H9 (cell line): Measurements from ENCODE around the gene DPT. TPM values are rescaled to one million over a fixed set of nuclear protein-coding genes. Genes with fewer than 3 reads are reported as not detected.

ENCODE experiments used
- DNase-seq: peaks from one replicate; pipeline ENCODE4 v3.0.0-alpha.2; 2017
- H2AFZ ChIP-seq: one replicate; pipeline ENCODE4 v1.6.1; 2013; ENCODE audit warnings: mild to moderate bottlenecking, low read length, control low read depth, moderate library complexity
- H2AK5ac ChIP-seq: 2 replicates; pipeline ENCODE4 v1.6.1; 2013; ENCODE audit warnings: low read length, control low read depth, mixed read lengths; ENCODE audit not compliant: insufficient read length
- H2BK120ac ChIP-seq: one replicate; pipeline ENCODE4 v1.6.1; 2013; ENCODE audit warnings: low read depth, mild to moderate bottlenecking, low read length, control low read depth, inconsistent platforms; ENCODE audit not compliant: poor library complexity, severe bottlenecking
- H2BK12ac ChIP-seq: 2 replicates; pipeline ENCODE4 v1.6.1; 2013; ENCODE audit warnings: low read length, control low read depth, mixed read lengths, low read depth; ENCODE audit not compliant: insufficient read length
- H2BK15ac ChIP-seq: 2 replicates; pipeline ENCODE4 v1.6.1; 2013; ENCODE audit warnings: low read depth, low read length, control low read depth
- H2BK20ac ChIP-seq: one replicate; pipeline ENCODE4 v1.6.1; 2013; ENCODE audit warnings: low read depth, mild to moderate bottlenecking, low read length, control low read depth, inconsistent platforms; ENCODE audit not compliant: poor library complexity, severe bottlenecking
- H2BK5ac ChIP-seq: 2 replicates; pipeline ENCODE4 v1.6.1; 2013; ENCODE audit warnings: low read length, control low read depth, mixed read lengths; ENCODE audit not compliant: insufficient read length
- H3K14ac ChIP-seq: 2 replicates; pipeline ENCODE4 v1.6.1; 2013; ENCODE audit warnings: low read length, control low read depth; ENCODE audit not compliant: insufficient read depth
- H3K18ac ChIP-seq: 2 replicates; pipeline ENCODE4 v1.6.1; 2013; ENCODE audit warnings: low read depth, mild to moderate bottlenecking, mixed read lengths, low read length, control low read depth; ENCODE audit not compliant: insufficient read length
- H3K23ac ChIP-seq: 2 replicates; pipeline ENCODE4 v1.6.1; 2013; ENCODE audit warnings: low read length, control low read depth, mixed read lengths, low read depth; ENCODE audit not compliant: insufficient read length
- H3K23me2 ChIP-seq: 2 replicates; pipeline ENCODE4 v1.6.1; 2013; ENCODE audit warnings: low read depth, mild to moderate bottlenecking, mixed read lengths, low read length, control low read depth; ENCODE audit not compliant: insufficient read length, poor library complexity, severe bottlenecking
- H3K27ac ChIP-seq: 2 replicates; pipeline ENCODE4 v1.5.1; 2013; ENCODE audit warnings: low read length, control low read depth, mixed read lengths, low read depth; ENCODE audit not compliant: insufficient read length
- H3K27me3 ChIP-seq: 2 replicates; pipeline ENCODE4 v1.6.1; 2013; ENCODE audit warnings: low read length, control low read depth, inconsistent platforms; ENCODE audit not compliant: insufficient read depth
- H3K4ac ChIP-seq: 2 replicates; pipeline ENCODE4 v1.6.1; 2013; ENCODE audit warnings: low read depth, mild to moderate bottlenecking, control low read depth, inconsistent platforms, low read length, moderate library complexity
- H3K4me1 ChIP-seq: 2 replicates; pipeline ENCODE4 v1.6.1; 2013; ENCODE audit warnings: low read length, control low read depth, inconsistent platforms; ENCODE audit not compliant: insufficient read depth
- H3K4me2 ChIP-seq: 2 replicates; pipeline ENCODE4 v1.6.1; 2013; ENCODE audit warnings: low read length, control low read depth, mixed read lengths; ENCODE audit not compliant: insufficient read length, insufficient read depth
- H3K56ac ChIP-seq: 2 replicates; pipeline ENCODE4 v1.6.1; 2013; ENCODE audit warnings: low read depth, mild to moderate bottlenecking, mixed read lengths, low read length, control low read depth; ENCODE audit not compliant: insufficient read length
- H3K79me1 ChIP-seq: 2 replicates; pipeline ENCODE4 v1.6.1; 2013; ENCODE audit warnings: low read depth, mild to moderate bottlenecking, moderate library complexity, low read length, control low read depth, inconsistent platforms; ENCODE audit not compliant: insufficient read depth, poor library complexity, severe bottlenecking
- H3K79me2 ChIP-seq: 2 replicates; pipeline ENCODE4 v1.6.1; 2013; ENCODE audit warnings: low read length, control low read depth, inconsistent platforms; ENCODE audit not compliant: insufficient read depth
- H3K9ac ChIP-seq: 2 replicates; pipeline ENCODE4 v1.6.1; 2013; ENCODE audit warnings: low read length, control low read depth, mixed read lengths; ENCODE audit not compliant: insufficient read length; ENCODE audit errors: extremely low read depth
- H3K9me3 ChIP-seq: one replicate; pipeline ENCODE4 v1.6.1; 2013; ENCODE audit warnings: low read depth, low read length, inconsistent platforms; ENCODE audit not compliant: control insufficient read depth
- H3T11ph ChIP-seq: one replicate; pipeline ENCODE4 v1.6.1; 2013; ENCODE audit warnings: mild to moderate bottlenecking, low read length, control low read depth, inconsistent platforms
- H4K20me1 ChIP-seq: one replicate; pipeline ENCODE4 v1.6.1; 2013; ENCODE audit not compliant: control insufficient read depth, insufficient read length, insufficient read depth
- H4K5ac ChIP-seq: 2 replicates; pipeline ENCODE4 v1.6.1; 2013; ENCODE audit warnings: low read depth, mild to moderate bottlenecking, mixed read lengths, low read length, control low read depth; ENCODE audit not compliant: insufficient read length
- H4K8ac ChIP-seq: replicated peaks from 2 replicates; pipeline ENCODE4 v1.6.1; 2013; ENCODE audit warnings: low read length, control low read depth, mixed read lengths, low read depth; ENCODE audit not compliant: insufficient read length
- H4K91ac ChIP-seq: 2 replicates; pipeline ENCODE4 v1.6.1; 2013; ENCODE audit warnings: low read depth, mild to moderate bottlenecking, moderate library complexity, mixed read lengths, low read length, control low read depth; ENCODE audit not compliant: insufficient read length
- H3K27ac Mint-ChIP-seq, 3 experiments: 2 replicates in 2 of 3; 3 replicates in 1 of 3; pipeline ENCODE4 v1.8.0; 2020 to 2021; ENCODE audit warnings: mixed read lengths in 3 of 3, mild to moderate bottlenecking in 1 of 3, moderate library complexity in 1 of 3
- H3K27me3 Mint-ChIP-seq: 2 replicates; pipeline ENCODE4 v1.8.0; 2021; ENCODE audit warnings: low read depth, mild to moderate bottlenecking, moderate library complexity, mixed read lengths
- H3K36me3 Mint-ChIP-seq, 3 experiments: 2 replicates in 2 of 3; 3 replicates in 1 of 3; pipeline ENCODE4 v1.8.0; 2020 to 2021; ENCODE audit warnings: low read depth in 3 of 3, mixed read lengths in 3 of 3; ENCODE audit not compliant: insufficient read depth in 1 of 3
- H3K4me1 Mint-ChIP-seq, 2 experiments: 2 replicates each; pipeline ENCODE4 v1.8.0; 2020; ENCODE audit warnings: mixed read lengths in 2 of 2
- H3K4me3 Mint-ChIP-seq, 2 experiments: 2 replicates in 1 of 2; 3 replicates in 1 of 2; pipeline ENCODE4 v1.8.0; 2020 to 2021; ENCODE audit warnings: mild to moderate bottlenecking in 2 of 2, mixed read lengths in 2 of 2, moderate library complexity in 1 of 2
- H3K9me3 Mint-ChIP-seq, 2 experiments: 2 replicates in 1 of 2; 3 replicates in 1 of 2; pipeline ENCODE4 v1.8.0; 2020; ENCODE audit warnings: mild to moderate bottlenecking in 2 of 2, mixed read lengths in 2 of 2, moderate library complexity in 1 of 2
- CTCF ChIP-seq: fragments of 200-600 bp; sonication (generic); conservative IDR thresholded peaks from 3 replicates; pipeline ENCODE4 v1.8.0; 2021; ENCODE audit warnings: antibody characterized with exemption, mild to moderate bottlenecking
- WGBS: extraction: QIAGEN DNeasy Blood & Tissue Kit; methylation state at CpG from one replicate; pipeline ENCODE4 v1.1.7; 2013; ENCODE audit warnings: missing lambda C conversion rate, low lambda C conversion rate, mixed read lengths; ENCODE audit not compliant: insufficient read length; ENCODE audit errors: extremely low coverage; 5-methylcytosine and 5-hydroxymethylcytosine counted together
- total RNA-seq: library from RNA; stranded (reverse); gene quantifications from 2 replicates; pipeline ENCODE4 v1.2.1, GENCODE V29; 2021

DPT gene
- total RNA-seq, 1 experiment from 2014 or later, result not detected

GRCh38 chr1:168708698-168709404, 20.2 kb downstream of the DPT start:
- Mint-ChIP-seq H3K36me3 (no peaks in the 10 kb centered on the region), H3K27ac (no peak overlapping the region; a peak in 1 of 7 replicates), H3K4me1 (no peaks in the 10 kb centered on the region), H3K4me3 (no peak overlapping the region), H3K9me3 (no peaks in the 10 kb centered on the region), H3K27me3 (no peaks in the 10 kb centered on the region)
- no peak overlapping the region for H2BK5ac ChIP-seq
- DNase-seq, result no peak
- H3K23me2 ChIP-seq, result no peaks in the 10 kb centered on the region
- no peak overlapping the region for H3K27ac ChIP-seq
- H2AFZ ChIP-seq, result no peak overlapping the region
- no peak for TF ChIP-seq CTCF
- H4K8ac ChIP-seq, result no peak overlapping the region
- no peak overlapping the region for H3K56ac ChIP-seq
- no peak overlapping the region for H3K14ac ChIP-seq
- H3K27me3 ChIP-seq, result no peaks in the 10 kb centered on the region
- H2BK12ac ChIP-seq, result no peak overlapping the region
- H2BK15ac ChIP-seq, result no peak overlapping the region
- H2BK20ac ChIP-seq, result no peak overlapping the region
- H2BK120ac ChIP-seq, result no peak overlapping the region
- no peaks in the 10 kb centered on the region for H3K4me1 ChIP-seq
- H3K9ac ChIP-seq, result no peak overlapping the region
- no peak overlapping the region for H3T11ph ChIP-seq
- H3K23ac ChIP-seq, result no peak overlapping the region
- no peaks in the 10 kb centered on the region for H3K79me1 ChIP-seq
- no peaks in the 10 kb centered on the region for H3K9me3 ChIP-seq
- H3K4me2 ChIP-seq, result no peak overlapping the region
- no peak overlapping the region for H4K5ac ChIP-seq
- H4K91ac ChIP-seq, result no peak overlapping the region
- H2AK5ac ChIP-seq, result no peak overlapping the region
- no CpG with 5 or more reads among the region's 1 CpG for WGBS
- no peaks in the 10 kb centered on the region for H4K20me1 ChIP-seq
- H3K4ac ChIP-seq, result no peak overlapping the region
- H3K18ac ChIP-seq, result no peak overlapping the region
- no peaks in the 10 kb centered on the region for H3K79me2 ChIP-seq
